Neuronal stem cell (in vitro differentiated cells): ENCODE data around the gene SSBP3.

Experiments
- DNase-seq: peaks from one replicate; pipeline ENCODE4 v3.0.0-alpha.2; 2013; ENCODE audit warnings: low spot score
- H2AFZ ChIP-seq: one replicate; pipeline ENCODE4 v1.6.1; 2013; ENCODE audit warnings: mild to moderate bottlenecking, low read length, inconsistent platforms
- H2AK5ac ChIP-seq: 2 replicates; pipeline ENCODE4 v1.6.1; 2013; ENCODE audit warnings: low read depth, mild to moderate bottlenecking, inconsistent platforms, low read length, moderate library complexity, mixed read lengths
- H2BK120ac ChIP-seq: 2 replicates; pipeline ENCODE4 v1.6.1; 2013; ENCODE audit warnings: low read depth, mild to moderate bottlenecking, inconsistent platforms, low read length, moderate library complexity, mixed read lengths
- H2BK12ac ChIP-seq: one replicate; pipeline ENCODE4 v1.6.1; 2013; ENCODE audit warnings: low read length, inconsistent platforms
- H2BK15ac ChIP-seq: 2 replicates; pipeline ENCODE4 v1.6.1; 2013; ENCODE audit warnings: mild to moderate bottlenecking, low read length, inconsistent platforms, mixed read lengths
- H2BK5ac ChIP-seq: one replicate; pipeline ENCODE4 v1.6.1; 2013; ENCODE audit warnings: inconsistent platforms, mild to moderate bottlenecking, low read length, moderate library complexity
- H3K14ac ChIP-seq: one replicate; pipeline ENCODE4 v1.6.1; 2013; ENCODE audit warnings: low read length, inconsistent platforms
- H3K18ac ChIP-seq: 2 replicates; pipeline ENCODE4 v1.6.1; 2013; ENCODE audit warnings: low read length, inconsistent platforms
- H3K23ac ChIP-seq: 2 replicates; pipeline ENCODE4 v1.6.1; 2013; ENCODE audit warnings: low read depth, mild to moderate bottlenecking, mixed read lengths, low read length, inconsistent platforms; ENCODE audit not compliant: poor library complexity
- H3K27ac ChIP-seq: replicated peaks from 3 replicates; pipeline ENCODE4 v1.5.1; 2013; ENCODE audit warnings: low read length, inconsistent platforms
- H3K27me3 ChIP-seq, 3 experiments: 2 replicates each; pipeline ENCODE4 v1.6.1; 2013; ENCODE audit warnings: low read length in 3 of 3, mild to moderate bottlenecking in 2 of 3, inconsistent platforms in 1 of 3, low read depth in 1 of 3, mixed read lengths in 1 of 3, moderate library complexity in 1 of 3; ENCODE audit not compliant: control insufficient read depth in 3 of 3, insufficient read depth in 3 of 3
- H3K36me3 ChIP-seq, 2 donors: replicated peaks in 1 of 2; 2 replicates each; pipeline ENCODE4 v1.6.1; 2013; ENCODE audit warnings: low read length in 2 of 2; ENCODE audit not compliant: control insufficient read depth in 2 of 2, insufficient read depth in 2 of 2
- H3K4ac ChIP-seq: 2 replicates; pipeline ENCODE4 v1.6.1; 2013; ENCODE audit warnings: inconsistent platforms, mild to moderate bottlenecking, low read length, moderate library complexity
- H3K4me1 ChIP-seq, 2 donors: 1 replicate in 1 of 2; 2 replicates in 1 of 2; pipeline ENCODE4 v1.6.1; 2013; ENCODE audit warnings: low read length in 2 of 2, low read depth in 1 of 2; ENCODE audit not compliant: control insufficient read depth in 2 of 2, insufficient read depth in 1 of 2
- H3K4me2 ChIP-seq: one replicate; pipeline ENCODE4 v1.6.1; 2013; ENCODE audit warnings: mild to moderate bottlenecking, low read length, inconsistent platforms; ENCODE audit not compliant: insufficient read depth, poor library complexity, severe bottlenecking
- H3K4me3 ChIP-seq, 2 donors: 2 replicates each; pipeline ENCODE4 v1.5.1; 2013; ENCODE audit warnings: low read length in 2 of 2, mild to moderate bottlenecking in 2 of 2, inconsistent platforms in 1 of 2, moderate library complexity in 1 of 2
- H3K79me1 ChIP-seq: one replicate; pipeline ENCODE4 v1.6.1; 2013; ENCODE audit warnings: low read depth, mild to moderate bottlenecking, inconsistent platforms, low read length, moderate library complexity
- H3K9ac ChIP-seq: one replicate; pipeline ENCODE4 v1.6.1; 2013; ENCODE audit warnings: mild to moderate bottlenecking, low read depth, low read length, inconsistent platforms; ENCODE audit not compliant: poor library complexity
- H3K9me3 ChIP-seq, 2 donors: replicated peaks in 1 of 2; 2 replicates each; pipeline versions ENCODE3 to v1.6.1; 2013; ENCODE audit warnings: low read length in 2 of 2, mild to moderate bottlenecking in 2 of 2, inconsistent platforms in 1 of 2, low read depth in 1 of 2, mixed read lengths in 1 of 2, moderate library complexity in 1 of 2; ENCODE audit not compliant: control insufficient read depth in 2 of 2, insufficient read depth in 1 of 2
- H4K8ac ChIP-seq: one replicate; pipeline ENCODE4 v1.6.1; 2013; ENCODE audit warnings: low read depth, mild to moderate bottlenecking, inconsistent platforms, low read length, moderate library complexity
- H4K91ac ChIP-seq: one replicate; pipeline ENCODE4 v1.6.1; 2013; ENCODE audit warnings: low read length, low read depth, mild to moderate bottlenecking, inconsistent platforms; ENCODE audit not compliant: poor library complexity
- WGBS, 2 donors: extraction: QIAGEN DNeasy Blood & Tissue Kit; methylation state at CpG; one replicate each; pipeline ENCODE4 v1.1.7; 2013; ENCODE audit warnings: missing lambda C conversion rate in 2 of 2, mixed read lengths in 1 of 2; ENCODE audit not compliant: insufficient read length in 2 of 2, insufficient replicate concordance in 1 of 2; ENCODE audit errors: extremely low coverage in 2 of 2; 5-methylcytosine and 5-hydroxymethylcytosine counted together

Gene SSBP3

GRCh38 chr1:54377040-54377691 lies 29.0 kb downstream of the SSBP3 start:
- Histone ChIP-seq H2AK5ac (peak overlapping the region; percentile 8), H3K18ac (no peak overlapping the region), H3K4me3 (no peak overlapping the region), H2BK12ac (no peak overlapping the region), H3K23ac (no peak overlapping the region), H3K79me1 (peaks cover 25% of the 10 kb centered on the region), H3K4ac (no peak overlapping the region), H3K36me3 (peaks cover 6 to 88% of the 10 kb centered on the region in 2 donors), H3K14ac (no peak overlapping the region), H2BK120ac (no peak overlapping the region), H3K27me3 (no peaks in the 10 kb centered on the region), H3K9me3 (no peaks in the 10 kb centered on the region), H4K91ac (no peak overlapping the region), H3K9ac (no peak overlapping the region), H3K27ac (no peak overlapping the region), H4K8ac (no peak overlapping the region), H2BK15ac (no peak overlapping the region), H3K4me1 (peaks cover 43 to 60% of the 10 kb centered on the region in 2 donors), H2AFZ (no peak overlapping the region), H2BK5ac (no peak overlapping the region), H3K4me2 (no peak overlapping the region)
- DNase-seq = no peak
- WGBS, 2 donors = no CpG with 5 or more reads among the region's 8 CpGs

- H2AK5ac ChIP-seq = peak overlapping the region; percentile 8
- H2BK12ac ChIP-seq = no peak overlapping the region
- no peak overlapping the region for H3K4me3 ChIP-seq
- no peak overlapping the region for H2BK5ac ChIP-seq
- no peak overlapping the region for H3K27ac ChIP-seq
- H3K4me2 ChIP-seq = no peak overlapping the region
- H3K4ac ChIP-seq = no peak overlapping the region
- no peak overlapping the region for H2BK120ac ChIP-seq
- no peak overlapping the region for H4K8ac ChIP-seq
- no peak overlapping the region for H4K91ac ChIP-seq
- H3K14ac ChIP-seq = no peak overlapping the region
- H3K9ac ChIP-seq = no peak overlapping the region
- no peak overlapping the region for H3K23ac ChIP-seq
- peaks cover 4 to 90% of the 10 kb centered on the region in 2 donors for H3K36me3 ChIP-seq
- H3K27me3 ChIP-seq = no peaks in the 10 kb centered on the region
- H2BK15ac ChIP-seq = no peak overlapping the region
- peaks cover 29% of the 10 kb centered on the region for H3K79me1 ChIP-seq
- DNase-seq = no peak
- H3K4me1 ChIP-seq = peaks cover 43 to 60% of the 10 kb centered on the region in 2 donors
- H2AFZ ChIP-seq = no peak overlapping the region
- peak overlapping the region; percentile 20 for H3K18ac ChIP-seq
- WGBS, 2 donors = no CpG with 5 or more reads among the region's 7 CpGs
- H3K9me3 ChIP-seq = no peaks in the 10 kb centered on the region
These were observed 29.7 kb downstream of the SSBP3 start for GRCh38 chr1:54376430-54377039.

DNA sequence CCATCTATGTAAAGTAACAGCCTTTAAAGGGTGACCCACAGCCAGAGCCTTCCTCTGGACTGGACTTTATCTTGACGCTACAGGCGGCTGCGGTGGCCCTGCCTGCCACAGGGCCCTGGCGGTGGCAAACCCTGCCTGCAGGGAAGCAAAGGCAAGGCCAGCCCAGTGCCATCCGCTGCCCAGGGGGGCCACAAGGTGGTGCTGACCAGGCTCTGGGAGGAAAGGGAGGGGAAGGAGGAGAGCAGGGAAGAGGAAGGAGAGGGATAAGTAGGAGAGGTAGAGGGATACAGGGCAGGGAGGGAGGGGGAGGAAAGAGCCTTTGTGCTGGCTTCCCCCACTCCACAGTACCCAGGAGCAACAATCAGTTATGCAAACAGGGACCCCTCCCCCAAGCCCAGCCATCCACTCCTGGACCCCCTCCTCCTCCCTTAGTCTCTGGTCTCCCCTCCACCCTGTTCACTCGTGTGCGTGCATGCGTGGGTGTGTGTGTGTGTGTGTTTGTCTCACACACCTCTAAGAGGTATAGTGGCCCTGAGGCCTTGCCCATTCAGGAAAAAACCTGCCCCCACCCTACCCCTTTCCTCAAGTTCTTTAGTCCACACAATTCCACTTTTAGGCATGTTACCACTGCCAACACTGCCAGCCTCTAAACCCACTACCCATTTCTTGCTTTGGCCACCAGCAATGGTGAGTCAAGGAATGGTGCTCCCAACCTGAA lies 30.3 kb downstream of the SSBP3 start:
- Histone ChIP-seq H3K4me1 (peaks cover 43 to 60% of the 10 kb centered on the region in 2 donors), H3K18ac (peak overlapping the region; percentile 80), H3K27me3 (no peaks in the 10 kb centered on the region), H4K91ac (no peak overlapping the region), H2AFZ (no peak overlapping the region), H2BK5ac (no peak overlapping the region), H3K4me3 (no peak overlapping the region), H3K14ac (no peak overlapping the region), H3K9me3 (no peaks in the 10 kb centered on the region), H3K4me2 (no peak overlapping the region), H3K9ac (peak overlapping the region; percentile 51), H3K79me1 (peaks cover 27% of the 10 kb centered on the region), H4K8ac (no peak overlapping the region), H2BK12ac (no peak overlapping the region), H3K4ac (no peak overlapping the region), H3K23ac (peak overlapping the region; percentile 38), H3K27ac (no peak overlapping the region), H2BK15ac (no peak overlapping the region), H2BK120ac (no peak overlapping the region), H3K36me3 (peaks cover 2 to 90% of the 10 kb centered on the region in 2 donors), H2AK5ac (no peak overlapping the region)
- no peak for DNase-seq
- WGBS, 2 donors = no CpG with 5 or more reads among the region's 8 CpGs

GRCh38 chr1:54375298-54375697 lies 30.9 kb downstream of the SSBP3 start:
- no peak overlapping the region for H3K27ac ChIP-seq
- H3K4me1 ChIP-seq = peaks cover 43 to 57% of the 10 kb centered on the region in 2 donors

More at GRCh38 chr1:54375298-54375697, 30.9 kb downstream of the SSBP3 start:
- H2AFZ ChIP-seq = no peak overlapping the region
- no peak overlapping the region for H2BK5ac ChIP-seq
- no peak overlapping the region for H3K4me3 ChIP-seq
- H3K27me3 ChIP-seq = no peaks in the 10 kb centered on the region
- no peak overlapping the region for H4K8ac ChIP-seq
- no peak overlapping the region for H2BK15ac ChIP-seq
- H3K14ac ChIP-seq = no peak overlapping the region
- no peak overlapping the region for H4K91ac ChIP-seq
- no CpG with 5 or more reads among the region's 3 CpGs for WGBS, 2 donors
- H2AK5ac ChIP-seq = no peak overlapping the region
- H3K4ac ChIP-seq = no peak overlapping the region
- H3K9ac ChIP-seq = no peak overlapping the region
- no peaks in the 10 kb centered on the region for H3K9me3 ChIP-seq
- H3K79me1 ChIP-seq = peaks cover 29% of the 10 kb centered on the region
- H3K18ac ChIP-seq = peak overlapping the region; percentile 45
- no peak overlapping the region for H2BK12ac ChIP-seq
- H2BK120ac ChIP-seq = no peak overlapping the region
- no peak overlapping the region for H3K4me2 ChIP-seq
- no peak for DNase-seq
- no peak overlapping the region for H3K23ac ChIP-seq
- peaks cover 3 to 90% of the 10 kb centered on the region in 2 donors for H3K36me3 ChIP-seq
